H9 (cell line): ENCODE measurements around the gene POLR2H. TPM values are rescaled to one million over a fixed set of nuclear protein-coding genes. Genes with fewer than 3 reads are reported as not detected.

Experiments
- DNase-seq: peaks from one replicate; pipeline ENCODE4 v3.0.0-alpha.2; 2017
- H2AFZ ChIP-seq: one replicate; pipeline ENCODE4 v1.6.1; 2013; ENCODE audit warnings: mild to moderate bottlenecking, low read length, control low read depth, moderate library complexity
- H2AK5ac ChIP-seq: 2 replicates; pipeline ENCODE4 v1.6.1; 2013; ENCODE audit warnings: low read length, control low read depth, mixed read lengths; ENCODE audit not compliant: insufficient read length
- H2BK120ac ChIP-seq: one replicate; pipeline ENCODE4 v1.6.1; 2013; ENCODE audit warnings: low read depth, mild to moderate bottlenecking, low read length, control low read depth, inconsistent platforms; ENCODE audit not compliant: poor library complexity, severe bottlenecking
- H2BK12ac ChIP-seq: 2 replicates; pipeline ENCODE4 v1.6.1; 2013; ENCODE audit warnings: low read length, control low read depth, mixed read lengths, low read depth; ENCODE audit not compliant: insufficient read length
- H2BK15ac ChIP-seq: 2 replicates; pipeline ENCODE4 v1.6.1; 2013; ENCODE audit warnings: low read depth, low read length, control low read depth
- H2BK20ac ChIP-seq: one replicate; pipeline ENCODE4 v1.6.1; 2013; ENCODE audit warnings: low read depth, mild to moderate bottlenecking, low read length, control low read depth, inconsistent platforms; ENCODE audit not compliant: poor library complexity, severe bottlenecking
- H2BK5ac ChIP-seq: 2 replicates; pipeline ENCODE4 v1.6.1; 2013; ENCODE audit warnings: low read length, control low read depth, mixed read lengths; ENCODE audit not compliant: insufficient read length
- H3K14ac ChIP-seq: 2 replicates; pipeline ENCODE4 v1.6.1; 2013; ENCODE audit warnings: low read length, control low read depth; ENCODE audit not compliant: insufficient read depth
- H3K18ac ChIP-seq: 2 replicates; pipeline ENCODE4 v1.6.1; 2013; ENCODE audit warnings: low read depth, mild to moderate bottlenecking, mixed read lengths, low read length, control low read depth; ENCODE audit not compliant: insufficient read length
- H3K23ac ChIP-seq: 2 replicates; pipeline ENCODE4 v1.6.1; 2013; ENCODE audit warnings: low read length, control low read depth, mixed read lengths, low read depth; ENCODE audit not compliant: insufficient read length
- H3K23me2 ChIP-seq: 2 replicates; pipeline ENCODE4 v1.6.1; 2013; ENCODE audit warnings: low read depth, mild to moderate bottlenecking, mixed read lengths, low read length, control low read depth; ENCODE audit not compliant: insufficient read length, poor library complexity, severe bottlenecking
- H3K27ac ChIP-seq: 2 replicates; pipeline ENCODE4 v1.5.1; 2013; ENCODE audit warnings: low read length, control low read depth, mixed read lengths, low read depth; ENCODE audit not compliant: insufficient read length
- H3K27me3 ChIP-seq: 2 replicates; pipeline ENCODE4 v1.6.1; 2013; ENCODE audit warnings: low read length, control low read depth, inconsistent platforms; ENCODE audit not compliant: insufficient read depth
- H3K4ac ChIP-seq: 2 replicates; pipeline ENCODE4 v1.6.1; 2013; ENCODE audit warnings: low read depth, mild to moderate bottlenecking, control low read depth, inconsistent platforms, low read length, moderate library complexity
- H3K4me1 ChIP-seq: 2 replicates; pipeline ENCODE4 v1.6.1; 2013; ENCODE audit warnings: low read length, control low read depth, inconsistent platforms; ENCODE audit not compliant: insufficient read depth
- H3K4me2 ChIP-seq: 2 replicates; pipeline ENCODE4 v1.6.1; 2013; ENCODE audit warnings: low read length, control low read depth, mixed read lengths; ENCODE audit not compliant: insufficient read length, insufficient read depth
- H3K56ac ChIP-seq: 2 replicates; pipeline ENCODE4 v1.6.1; 2013; ENCODE audit warnings: low read depth, mild to moderate bottlenecking, mixed read lengths, low read length, control low read depth; ENCODE audit not compliant: insufficient read length
- H3K79me1 ChIP-seq: 2 replicates; pipeline ENCODE4 v1.6.1; 2013; ENCODE audit warnings: low read depth, mild to moderate bottlenecking, moderate library complexity, low read length, control low read depth, inconsistent platforms; ENCODE audit not compliant: insufficient read depth, poor library complexity, severe bottlenecking
- H3K79me2 ChIP-seq: 2 replicates; pipeline ENCODE4 v1.6.1; 2013; ENCODE audit warnings: low read length, control low read depth, inconsistent platforms; ENCODE audit not compliant: insufficient read depth
- H3K9ac ChIP-seq: 2 replicates; pipeline ENCODE4 v1.6.1; 2013; ENCODE audit warnings: low read length, control low read depth, mixed read lengths; ENCODE audit not compliant: insufficient read length; ENCODE audit errors: extremely low read depth
- H3K9me3 ChIP-seq: one replicate; pipeline ENCODE4 v1.6.1; 2013; ENCODE audit warnings: low read depth, low read length, inconsistent platforms; ENCODE audit not compliant: control insufficient read depth
- H3T11ph ChIP-seq: one replicate; pipeline ENCODE4 v1.6.1; 2013; ENCODE audit warnings: mild to moderate bottlenecking, low read length, control low read depth, inconsistent platforms
- H4K20me1 ChIP-seq: one replicate; pipeline ENCODE4 v1.6.1; 2013; ENCODE audit not compliant: control insufficient read depth, insufficient read length, insufficient read depth
- H4K5ac ChIP-seq: 2 replicates; pipeline ENCODE4 v1.6.1; 2013; ENCODE audit warnings: low read depth, mild to moderate bottlenecking, mixed read lengths, low read length, control low read depth; ENCODE audit not compliant: insufficient read length
- H4K8ac ChIP-seq: replicated peaks from 2 replicates; pipeline ENCODE4 v1.6.1; 2013; ENCODE audit warnings: low read length, control low read depth, mixed read lengths, low read depth; ENCODE audit not compliant: insufficient read length
- H4K91ac ChIP-seq: 2 replicates; pipeline ENCODE4 v1.6.1; 2013; ENCODE audit warnings: low read depth, mild to moderate bottlenecking, moderate library complexity, mixed read lengths, low read length, control low read depth; ENCODE audit not compliant: insufficient read length
- H3K27ac Mint-ChIP-seq, 3 experiments: 2 replicates in 2 of 3; 3 replicates in 1 of 3; pipeline ENCODE4 v1.8.0; 2020 to 2021; ENCODE audit warnings: mixed read lengths in 3 of 3, mild to moderate bottlenecking in 1 of 3, moderate library complexity in 1 of 3
- H3K27me3 Mint-ChIP-seq: 2 replicates; pipeline ENCODE4 v1.8.0; 2021; ENCODE audit warnings: low read depth, mild to moderate bottlenecking, moderate library complexity, mixed read lengths
- H3K36me3 Mint-ChIP-seq, 3 experiments: 2 replicates in 2 of 3; 3 replicates in 1 of 3; pipeline ENCODE4 v1.8.0; 2020 to 2021; ENCODE audit warnings: low read depth in 3 of 3, mixed read lengths in 3 of 3; ENCODE audit not compliant: insufficient read depth in 1 of 3
- H3K4me1 Mint-ChIP-seq, 2 experiments: 2 replicates each; pipeline ENCODE4 v1.8.0; 2020; ENCODE audit warnings: mixed read lengths in 2 of 2
- H3K4me3 Mint-ChIP-seq, 2 experiments: 2 replicates in 1 of 2; 3 replicates in 1 of 2; pipeline ENCODE4 v1.8.0; 2020 to 2021; ENCODE audit warnings: mild to moderate bottlenecking in 2 of 2, mixed read lengths in 2 of 2, moderate library complexity in 1 of 2
- H3K9me3 Mint-ChIP-seq, 2 experiments: 2 replicates in 1 of 2; 3 replicates in 1 of 2; pipeline ENCODE4 v1.8.0; 2020; ENCODE audit warnings: mild to moderate bottlenecking in 2 of 2, mixed read lengths in 2 of 2, moderate library complexity in 1 of 2
- CTCF ChIP-seq: fragments of 200-600 bp; sonication (generic); conservative IDR thresholded peaks from 3 replicates; pipeline ENCODE4 v1.8.0; 2021; ENCODE audit warnings: antibody characterized with exemption, mild to moderate bottlenecking
- WGBS: extraction: QIAGEN DNeasy Blood & Tissue Kit; methylation state at CpG from one replicate; pipeline ENCODE4 v1.1.7; 2013; ENCODE audit warnings: missing lambda C conversion rate, low lambda C conversion rate, mixed read lengths; ENCODE audit not compliant: insufficient read length; ENCODE audit errors: extremely low coverage; 5-methylcytosine and 5-hydroxymethylcytosine counted together
- total RNA-seq: library from RNA; stranded (reverse); gene quantifications from 2 replicates; pipeline ENCODE4 v1.2.1, GENCODE V29; 2021

POLR2H gene
- total RNA-seq, 1 experiment from 2014 or later, result 115 TPM

- H3K4me1 ChIP-seq, result peaks cover 8% of the 10 kb centered on the region; the same call in 1 of the 2 replicates
- H4K20me1 ChIP-seq, result no peaks in the 10 kb centered on the region
- H3K79me1 ChIP-seq, result peaks cover 6% of the 10 kb centered on the region
- WGBS, result no CpG with 5 or more reads among the region's 6 CpGs
- H3K4me2 ChIP-seq, result peak overlapping the region; percentile 97
- no peak overlapping the region for H3K56ac ChIP-seq
- Mint-ChIP-seq H3K27me3 (no peaks in the 10 kb centered on the region), H3K9me3 (no peaks in the 10 kb centered on the region), H3K4me1 (peaks cover 26 to 27% of the 10 kb centered on the region in 2 experiments), H3K27ac (peak overlapping the region in 2 of 3 experiments; percentile 55 to 96; a peak in 3 of 7 replicates), H3K36me3 (peaks cover 24 to 46% (median 33%) of the 10 kb centered on the region in 3 experiments; a peak in 6 of 7 replicates), H3K4me3 (peak overlapping the region; percentile 87 to 93)
- H3K27me3 ChIP-seq, result no peaks in the 10 kb centered on the region
- H2BK120ac ChIP-seq, result no peak overlapping the region
- H3K9ac ChIP-seq, result peak overlapping the region; percentile 85
- peaks cover 10% of the 10 kb centered on the region for H3K23me2 ChIP-seq
- H3K9me3 ChIP-seq, result no peaks in the 10 kb centered on the region
- H2BK12ac ChIP-seq, result no peak overlapping the region
- H3K4ac ChIP-seq, result no peak overlapping the region
- H3K27ac ChIP-seq, result no peak overlapping the region
- no peak overlapping the region for H2BK15ac ChIP-seq
- H3K79me2 ChIP-seq, result peaks cover 42% of the 10 kb centered on the region
- H3K18ac ChIP-seq, result no peak overlapping the region
- no peak for TF ChIP-seq CTCF
- H2BK20ac ChIP-seq, result no peak overlapping the region
- no peak overlapping the region for H2BK5ac ChIP-seq
- no peak overlapping the region for H2AK5ac ChIP-seq
- H2AFZ ChIP-seq, result no peak overlapping the region
- H4K91ac ChIP-seq, result no peak overlapping the region
- H4K5ac ChIP-seq, result no peak overlapping the region
- H3K23ac ChIP-seq, result no peak overlapping the region
- no peak for DNase-seq
- H3T11ph ChIP-seq, result no peak overlapping the region
- H4K8ac ChIP-seq, result no peak overlapping the region
- peak overlapping the region; percentile 68 for H3K14ac ChIP-seq
Observed at GRCh38 chr3:184315543-184315867, 46.0 kb upstream of the POLR2H start.
